ENCODE results near the gene CATSPER2.
"Not testable (repeated sequence)": the region's sequence is repeated elsewhere in the genome, so short reads cannot be mapped to it uniquely, and the experiment has no call there.

The CATSPER2 gene

GRCh38 chr15:43593328-43594190, 55.1 kb downstream of the CATSPER2 start, which contains the start of gene CKMT1B:
Gene CKMT1B (plus strand): TSS chr15:43594027. CDS start chr15:43594219, 192 bp downstream.
- DNase-seq (ENCODE audit: low spot score) = not testable (repeated sequence)

DNA sequence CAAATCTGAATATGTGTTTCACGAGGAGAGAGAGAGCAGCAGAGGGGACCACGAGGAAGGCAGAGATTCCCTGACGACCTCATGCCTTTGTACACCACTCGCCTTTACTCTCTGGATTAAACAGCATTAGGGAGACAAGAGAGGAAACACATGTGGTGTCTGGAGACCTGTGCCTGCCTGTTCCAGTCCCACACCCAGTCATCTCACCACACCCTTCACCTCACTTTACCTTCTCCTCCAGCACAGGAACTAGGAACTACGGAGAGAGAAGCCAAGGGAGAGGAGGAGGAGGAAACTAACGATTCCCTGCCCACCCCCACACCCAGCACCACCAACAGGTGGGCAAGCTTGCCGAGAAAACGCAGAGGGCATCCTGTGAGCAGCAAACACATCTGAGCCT, 55.8 kb downstream of the CATSPER2 start:
- DNase-seq (ENCODE audit: low spot score) = not testable (repeated sequence)

DNA sequence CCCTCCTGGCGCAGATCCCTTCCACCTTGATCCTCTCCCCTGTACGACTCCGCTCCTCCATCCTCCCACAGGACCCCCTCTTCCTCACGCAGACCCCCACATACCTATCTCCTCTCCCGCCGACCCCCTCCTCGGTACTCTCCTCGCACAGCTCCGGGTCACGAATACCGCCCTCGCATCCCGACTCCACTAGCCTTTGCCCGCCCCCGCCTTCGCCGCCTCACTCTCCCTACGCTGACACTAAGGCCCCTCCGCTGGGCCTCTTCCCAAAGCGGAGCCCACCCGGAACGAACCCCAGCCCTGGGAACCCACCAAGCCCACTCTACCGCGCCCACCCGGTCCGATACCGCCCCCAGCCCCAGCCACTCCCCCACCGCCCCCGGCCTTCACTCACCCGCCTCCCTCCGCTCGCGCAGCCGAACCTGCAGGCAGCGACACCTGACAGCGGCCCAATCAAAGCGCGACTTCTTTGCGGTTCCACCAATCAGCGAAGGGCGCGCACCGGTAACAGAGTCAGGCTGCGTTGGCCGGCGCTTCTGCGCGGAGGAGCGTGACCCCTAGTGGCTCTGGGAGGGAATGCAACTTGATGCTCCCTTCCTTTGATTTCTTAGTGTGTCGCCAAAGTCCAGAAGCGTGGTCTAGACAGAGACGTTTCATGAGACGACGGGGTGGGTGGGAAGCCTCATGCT, 58.7 kb downstream of the CATSPER2 start, which contains the start of gene PPIP5K1:
PPIP5K1 (minus strand) TSS at position 431 of the 689 bp plus-strand sequence. CDS start 5,704 bp downstream, outside the sequence.
- DNase-seq (ENCODE audit: low spot score) = not testable (repeated sequence)
